Right atrium auricular region (tissue), 2 donors: ENCODE measurements around the gene SYTL1. TPM values are rescaled to one million over a fixed set of nuclear protein-coding genes. Genes with fewer than 3 reads are reported as not detected.

ENCODE experiments used
- DNase-seq: peaks from one replicate; pipeline ENCODE4 v3.0.0-alpha.2; 2019; ENCODE audit warnings: low spot score
- H3K27ac ChIP-seq, 2 donors: fragments of 200-600 bp; sonication (generic); 1 replicate in 1 of 2; 2 replicates in 1 of 2; pipeline ENCODE4 v1.5.1; 2016 to 2019
- H3K27me3 ChIP-seq, 2 donors: fragments of 200-600 bp; sonication (generic); one replicate each; pipeline versions ENCODE4 v1.5.1 to v1.6.0; 2017 to 2019
- H3K36me3 ChIP-seq: fragments of 200-600 bp; sonication (generic); one replicate; pipeline ENCODE4 v1.5.1; 2016
- H3K4me1 ChIP-seq, 2 donors: fragments of 200-600 bp; sonication (generic); one replicate each; pipeline versions ENCODE4 v1.5.1 to v1.6.0; 2017 to 2019
- H3K4me3 ChIP-seq, 2 donors: fragments of 200-600 bp; sonication (generic); 1 replicate in 1 of 2; 2 replicates in 1 of 2; pipeline ENCODE4 v1.5.1; 2017 to 2019; ENCODE audit warnings: mild to moderate bottlenecking in 1 of 2, moderate library complexity in 1 of 2
- H3K9me3 ChIP-seq, 2 donors: fragments of 200-600 bp; sonication (generic); one replicate each; pipeline ENCODE4 v1.5.1; 2019
- total RNA-seq, 2 donors: library from RNA; depleted of rRNA; stranded (reverse); fragments of >200 nt; gene quantifications; one replicate each; pipeline ENCODE4 v1.1.0, GENCODE V29; 2016
- TF ChIP-seq, protein P1 (sequence below), 2 donors: fragments of 200-600 bp; sonication (generic); IDR thresholded peaks; one replicate each; pipeline ENCODE4 v1.5.1; 2019; ENCODE audit warnings: antibody characterized with exemption in 2 of 2

The SYTL1 gene
- total RNA-seq, 2 donors from 2014 or later: 1.3 to 1.8 TPM

GRCh38 chr1:27368869-27369582 lies 27.2 kb downstream of the SYTL1 start:
- no peak for DNase-seq
- peaks cover 8% of the 10 kb centered on the region for H3K36me3 ChIP-seq
- peaks cover 0 to 40% of the 10 kb centered on the region in 2 donors for H3K4me1 ChIP-seq
- no peak overlapping the region for H3K4me3 ChIP-seq
- H3K27ac ChIP-seq: peak overlapping the region; percentile 11 to 39
- H3K27me3 ChIP-seq: no peaks in the 10 kb centered on the region
- H3K9me3 ChIP-seq: no peaks in the 10 kb centered on the region
- TF ChIP-seq, protein P1, sequence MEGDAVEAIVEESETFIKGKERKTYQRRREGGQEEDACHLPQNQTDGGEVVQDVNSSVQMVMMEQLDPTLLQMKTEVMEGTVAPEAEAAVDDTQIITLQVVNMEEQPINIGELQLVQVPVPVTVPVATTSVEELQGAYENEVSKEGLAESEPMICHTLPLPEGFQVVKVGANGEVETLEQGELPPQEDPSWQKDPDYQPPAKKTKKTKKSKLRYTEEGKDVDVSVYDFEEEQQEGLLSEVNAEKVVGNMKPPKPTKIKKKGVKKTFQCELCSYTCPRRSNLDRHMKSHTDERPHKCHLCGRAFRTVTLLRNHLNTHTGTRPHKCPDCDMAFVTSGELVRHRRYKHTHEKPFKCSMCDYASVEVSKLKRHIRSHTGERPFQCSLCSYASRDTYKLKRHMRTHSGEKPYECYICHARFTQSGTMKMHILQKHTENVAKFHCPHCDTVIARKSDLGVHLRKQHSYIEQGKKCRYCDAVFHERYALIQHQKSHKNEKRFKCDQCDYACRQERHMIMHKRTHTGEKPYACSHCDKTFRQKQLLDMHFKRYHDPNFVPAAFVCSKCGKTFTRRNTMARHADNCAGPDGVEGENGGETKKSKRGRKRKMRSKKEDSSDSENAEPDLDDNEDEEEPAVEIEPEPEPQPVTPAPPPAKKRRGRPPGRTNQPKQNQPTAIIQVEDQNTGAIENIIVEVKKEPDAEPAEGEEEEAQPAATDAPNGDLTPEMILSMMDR (IDR thresholded peaks at IDR 0.05): peak in 1 of 2 donors; percentile 41

DNA sequence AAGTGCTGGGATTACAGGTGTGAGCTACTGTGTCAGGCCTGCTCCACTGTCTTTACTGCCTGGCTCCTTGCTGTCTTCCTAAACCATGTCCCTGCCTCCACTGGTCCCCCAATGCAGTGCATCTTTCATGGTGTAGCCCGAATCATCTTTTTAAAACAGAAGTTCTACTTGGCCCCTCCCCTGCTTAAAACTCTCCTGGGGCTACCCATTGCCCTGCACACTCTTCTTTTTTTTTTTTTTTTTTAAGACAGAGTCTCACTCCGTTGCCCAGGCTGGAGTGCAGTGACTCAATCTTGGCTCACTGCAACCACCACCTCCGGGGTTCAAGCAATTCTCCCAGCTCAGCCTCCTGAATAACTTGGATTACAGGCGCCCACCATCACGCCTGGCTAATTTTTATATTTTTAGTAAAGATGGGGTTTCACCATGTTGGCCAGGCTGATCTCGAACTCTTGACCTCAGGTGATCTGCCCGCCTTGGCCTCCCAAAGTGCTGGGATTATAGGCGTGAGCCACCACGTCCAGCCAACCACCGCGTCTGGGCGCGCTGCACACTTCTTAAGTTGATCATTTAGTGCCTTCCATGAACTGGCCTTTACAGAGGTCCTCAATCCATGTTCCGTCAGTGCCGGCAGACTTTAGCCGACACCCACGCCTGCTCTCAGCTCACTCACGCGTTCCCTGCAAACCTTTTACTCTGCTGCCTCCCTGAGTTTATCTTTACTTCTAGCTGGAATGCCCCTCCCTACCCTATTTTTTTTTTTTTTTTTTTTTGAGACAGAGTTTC lies 30.4 kb downstream of the SYTL1 start:
- Histone ChIP-seq H3K4me1 (peaks cover 0 to 23% of the 10 kb centered on the region in 2 donors), H3K27ac (no peak overlapping the region)
- no peak for DNase-seq

GRCh38 chr1:27372808-27373690 lies 31.2 kb downstream of the SYTL1 start:
- Histone ChIP-seq H3K36me3 (no peaks in the 10 kb centered on the region), H3K4me3 (no peak overlapping the region), H3K4me1 (peaks cover 0 to 15% of the 10 kb centered on the region in 2 donors), H3K27ac (peak overlapping the region; percentile 42 to 53), H3K9me3 (no peaks in the 10 kb centered on the region), H3K27me3 (no peaks in the 10 kb centered on the region)
- no peak for DNase-seq
- TF ChIP-seq, protein P1 (IDR thresholded peaks at IDR 0.05): no peak

More for the DNA sequence above, 30.4 kb downstream of the SYTL1 start:
- Histone ChIP-seq H3K36me3 (no peaks in the 10 kb centered on the region), H3K27me3 (no peaks in the 10 kb centered on the region), H3K9me3 (no peaks in the 10 kb centered on the region), H3K4me3 (no peak overlapping the region)
- TF ChIP-seq, protein P1 (IDR thresholded peaks at IDR 0.05): no peak

- Histone ChIP-seq H3K27me3 (no peaks in the 10 kb centered on the region), H3K36me3 (no peaks in the 10 kb centered on the region), H3K9me3 (no peaks in the 10 kb centered on the region), H3K4me3 (no peak within 1 kb of the TSS), H3K27ac (peak within 1 kb of the TSS; percentile 42 to 53), H3K4me1 (peaks cover 0 to under 1% of the 10 kb centered on the region in 2 donors)
- TF ChIP-seq, protein P1 (IDR thresholded peaks at IDR 0.05): no peak
- DNase-seq: no peak
Measured at GRCh38 chr1:27374362-27375086, 32.7 kb downstream of the SYTL1 start, which contains the start of gene FCN3. Gene FCN3 (minus strand): TSS chr1:27374824. CDS start chr1:27374818, 6 bp downstream.
